ENCODE data around the gene PZP. TPM values are rescaled to one million over a fixed set of nuclear protein-coding genes. Genes with fewer than 3 reads are reported as not detected.

Gene PZP
- total and polyA plus RNA-seq, 2 of the 8 experiments (the other 6 are each of a cell fraction or from before 2014, with no cell fraction given) = 0.08 TPM; not detected in 1

DNA sequence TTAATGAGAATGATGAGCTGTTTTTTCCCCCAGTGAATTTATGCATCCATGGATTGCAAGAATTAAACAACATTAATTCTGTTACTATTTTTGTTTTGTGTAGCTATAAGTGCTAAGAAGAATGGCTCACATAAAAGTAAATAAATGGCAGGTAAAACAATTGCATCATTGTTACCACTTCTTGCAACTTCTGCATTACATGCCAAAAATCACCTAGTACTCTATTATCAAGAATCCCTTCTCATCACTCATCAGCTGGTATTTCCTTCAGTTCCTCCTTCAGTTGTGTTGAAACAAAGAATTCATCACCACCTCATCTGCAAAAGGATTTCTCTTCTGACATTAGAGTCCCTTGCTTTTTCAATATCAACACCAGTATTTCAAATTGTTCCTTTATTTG, 93.2 kb downstream of the PZP start:
- FAIRE-seq = no peak
- H4K91ac ChIP-seq (replicated peaks; ENCODE audit: insufficient read length, low read length) = no peak overlapping the region
- no peaks in the 10 kb centered on the region for H3K79me1 ChIP-seq (ENCODE audit: low read depth, low read length)
- H3K14ac ChIP-seq (ENCODE audit: insufficient read length) = no peak overlapping the region
- no peak for DNase-seq (ENCODE audit: low read depth in 1 of 2, low spot score in 2 of 2)
- no peak overlapping the region for H3K56ac ChIP-seq (replicated peaks; ENCODE audit: insufficient read length, low read depth, low read length)
- H4K5ac ChIP-seq (ENCODE audit: insufficient read length, low read depth, low read length) = no peak overlapping the region
- H3K4ac ChIP-seq (replicated peaks; ENCODE audit: insufficient read length, low read depth, low read length) = no peak overlapping the region
- no peak overlapping the region for H2BK12ac ChIP-seq (ENCODE audit: low read depth, low read length)
- H3K36me3 ChIP-seq (ENCODE audit: control insufficient read depth in 2 of 4, insufficient read depth in 4 of 4, low read length in 3 of 4) = no peaks in the 10 kb centered on the region
- no peaks in the 10 kb centered on the region for H3K23me2 ChIP-seq (ENCODE audit: low read depth, low read length)
- no peak overlapping the region for H3K18ac ChIP-seq (ENCODE audit: extremely low read depth, low read length)
- H2BK5ac ChIP-seq (ENCODE audit: low read depth, low read length) = no peak overlapping the region
- H2AK5ac ChIP-seq (ENCODE audit: low read depth, low read length) = no peak overlapping the region
- no peaks in the 10 kb centered on the region for H3K79me2 ChIP-seq (ENCODE audit: control insufficient read depth in 1 of 2, insufficient read depth in 2 of 2, low read length in 2 of 2)
- no peaks in the 10 kb centered on the region for H3K9me3 ChIP-seq (ENCODE audit: insufficient read depth in 2 of 2, low read depth in 1 of 2, low read length in 1 of 2)
- CTCF ChIA-PET (ENCODE audit: partially characterized antibody) = interaction anchor here (0.9 kb wide), 1 partner anchor 34 kb away, joined by 3 read pairs; no protein-coding TSS in a partner anchor
- no peaks in the 10 kb centered on the region for H4K20me1 ChIP-seq (replicated peaks in 1 of 2; ENCODE audit: control insufficient read depth in 1 of 2, insufficient read depth in 2 of 2, low read length in 2 of 2)
- no peak overlapping the region for H3K4me3 ChIP-seq (ENCODE audit: extremely low read depth in 1 of 4, insufficient read depth in 2 of 4, low read depth in 3 of 4, low read length in 4 of 4)
- H3K4me1 ChIP-seq (replicated peaks in 1 of 4; ENCODE audit: control insufficient read depth in 3 of 4, insufficient read depth in 4 of 4, low read length in 3 of 4) = no peaks in the 10 kb centered on the region; a peak in 1 of 7 replicates
- H3K4me2 ChIP-seq (ENCODE audit: insufficient read depth in 1 of 2, low read depth in 2 of 2, low read length in 2 of 2) = no peak overlapping the region
- no peak overlapping the region for H2BK120ac ChIP-seq (replicated peaks; ENCODE audit: low read depth, low read length)
- H3K23ac ChIP-seq (ENCODE audit: insufficient read length) = no peak overlapping the region
- H4K8ac ChIP-seq (ENCODE audit: extremely low read depth, insufficient read depth, low read length) = no peak overlapping the region
- H2BK20ac ChIP-seq (ENCODE audit: low read length) = no peak overlapping the region
- no peak overlapping the region for H2BK15ac ChIP-seq (ENCODE audit: low read length)
- H3K27me3 ChIP-seq (replicated peaks in 1 of 4; ENCODE audit: control insufficient read depth in 3 of 4, extremely low read depth in 1 of 4, insufficient read depth in 3 of 4, low read length in 3 of 4) = no peaks in the 10 kb centered on the region
- H2AFZ ChIP-seq (ENCODE audit: low read length) = no peak overlapping the region
- no peak overlapping the region for H3K9ac ChIP-seq (replicated peaks in 1 of 4; ENCODE audit: extremely low read depth in 1 of 4, low read depth in 3 of 4, low read length in 3 of 4)
- no peak overlapping the region for H3K27ac ChIP-seq (ENCODE audit: low read depth, low read length)
- POLR2A ChIA-PET (ENCODE audit: partially characterized antibody) = no interaction called here
- TF ChIP-seq BRCA1 (IDR thresholded peaks at IDR 0.05; ENCODE audit: low read depth, low read length) (no peak), BCL11A (IDR thresholded peaks at IDR 0.05; ENCODE audit: low read depth in 2 of 2, low read length in 2 of 2) (no peak), BACH1 (IDR thresholded peaks at IDR 0.05; ENCODE audit: low read length) (no peak), TCF12 (IDR thresholded peaks at IDR 0.05; ENCODE audit: low read depth, low read length) (no peak), RNF2 (IDR thresholded peaks at IDR 0.05; ENCODE audit: borderline replicate concordance, low read depth, low read length, missing control alignments, poor library complexity, severe bottlenecking) (no peak), SRF (IDR thresholded peaks at IDR 0.05; ENCODE audit: low read depth, low read length) (no peak)
